ENCODE data around the gene MEIS1.

DNA sequence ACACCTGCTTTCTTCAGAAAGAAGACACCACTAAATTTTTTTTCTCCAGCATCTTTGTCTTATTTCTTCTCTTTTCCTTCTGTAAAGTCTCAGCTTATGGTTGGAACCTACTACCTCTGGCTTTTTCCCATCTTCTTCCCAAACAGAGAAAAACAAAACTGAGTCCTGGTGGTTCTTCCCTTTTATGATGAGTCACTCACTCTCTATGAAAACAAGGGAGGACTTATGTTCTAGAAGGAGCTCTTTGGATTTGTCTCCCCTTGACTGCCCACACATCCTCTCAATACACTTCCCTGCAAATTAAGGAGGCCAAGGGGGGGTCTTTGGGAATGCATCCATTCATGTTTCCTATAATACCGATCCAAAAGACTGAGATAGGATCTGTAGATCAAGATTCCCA is 22.1 kb upstream of the MEIS1 start:
- TF ChIP-seq ZNF501 (tag by site-specific recombination; IDR thresholded peaks at IDR 0.05): no peak
- TF ChIP-seq ZNF449 (tag by site-specific recombination; IDR thresholded peaks at IDR 0.05): no peak
- TF ChIP-seq CTCF (tag by site-specific recombination; IDR thresholded peaks at IDR 0.05): no peak
- no peak for TF ChIP-seq BCL11B (tag by site-specific recombination; IDR thresholded peaks at IDR 0.05; ENCODE audit: low read depth)
- TF ChIP-seq, protein P1, sequence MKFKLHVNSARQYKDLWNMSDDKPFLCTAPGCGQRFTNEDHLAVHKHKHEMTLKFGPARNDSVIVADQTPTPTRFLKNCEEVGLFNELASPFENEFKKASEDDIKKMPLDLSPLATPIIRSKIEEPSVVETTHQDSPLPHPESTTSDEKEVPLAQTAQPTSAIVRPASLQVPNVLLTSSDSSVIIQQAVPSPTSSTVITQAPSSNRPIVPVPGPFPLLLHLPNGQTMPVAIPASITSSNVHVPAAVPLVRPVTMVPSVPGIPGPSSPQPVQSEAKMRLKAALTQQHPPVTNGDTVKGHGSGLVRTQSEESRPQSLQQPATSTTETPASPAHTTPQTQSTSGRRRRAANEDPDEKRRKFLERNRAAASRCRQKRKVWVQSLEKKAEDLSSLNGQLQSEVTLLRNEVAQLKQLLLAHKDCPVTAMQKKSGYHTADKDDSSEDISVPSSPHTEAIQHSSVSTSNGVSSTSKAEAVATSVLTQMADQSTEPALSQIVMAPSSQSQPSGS (tag by site-specific recombination; IDR thresholded peaks at IDR 0.05; ENCODE audit: low read depth): no peak
- no peak for TF ChIP-seq ZNF274 (IDR thresholded peaks at IDR 0.05; ENCODE audit: low read length)
- no peak for TF ChIP-seq ZNF274 (tag by site-specific recombination; IDR thresholded peaks at IDR 0.05; ENCODE audit: borderline replicate concordance)
- TF ChIP-seq, protein P2, sequence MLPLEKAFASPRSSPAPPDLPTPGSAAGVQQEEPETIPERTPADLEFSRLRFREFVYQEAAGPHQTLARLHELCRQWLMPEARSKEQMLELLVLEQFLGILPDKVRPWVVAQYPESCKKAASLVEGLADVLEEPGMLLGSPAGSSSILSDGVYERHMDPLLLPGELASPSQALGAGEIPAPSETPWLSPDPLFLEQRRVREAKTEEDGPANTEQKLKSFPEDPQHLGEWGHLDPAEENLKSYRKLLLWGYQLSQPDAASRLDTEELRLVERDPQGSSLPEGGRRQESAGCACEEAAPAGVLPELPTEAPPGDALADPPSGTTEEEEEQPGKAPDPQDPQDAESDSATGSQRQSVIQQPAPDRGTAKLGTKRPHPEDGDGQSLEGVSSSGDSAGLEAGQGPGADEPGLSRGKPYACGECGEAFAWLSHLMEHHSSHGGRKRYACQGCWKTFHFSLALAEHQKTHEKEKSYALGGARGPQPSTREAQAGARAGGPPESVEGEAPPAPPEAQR (tag by site-specific recombination; IDR thresholded peaks at IDR 0.05): no peak
- no peak for TF ChIP-seq ZNF530 (tag by site-specific recombination; IDR thresholded peaks at IDR 0.05; ENCODE audit: low read depth)
- no peak for TF ChIP-seq ZNF350 (tag by site-specific recombination; IDR thresholded peaks at IDR 0.05)
- no peak for TF ChIP-seq ZNF510 (tag by site-specific recombination; IDR thresholded peaks at IDR 0.05; ENCODE audit: insufficient replicate concordance)
- no peak for TF ChIP-seq ZNF292 (tag by site-specific recombination; IDR thresholded peaks at IDR 0.05; ENCODE audit: borderline replicate concordance, low read depth)
- TF ChIP-seq, protein P3, sequence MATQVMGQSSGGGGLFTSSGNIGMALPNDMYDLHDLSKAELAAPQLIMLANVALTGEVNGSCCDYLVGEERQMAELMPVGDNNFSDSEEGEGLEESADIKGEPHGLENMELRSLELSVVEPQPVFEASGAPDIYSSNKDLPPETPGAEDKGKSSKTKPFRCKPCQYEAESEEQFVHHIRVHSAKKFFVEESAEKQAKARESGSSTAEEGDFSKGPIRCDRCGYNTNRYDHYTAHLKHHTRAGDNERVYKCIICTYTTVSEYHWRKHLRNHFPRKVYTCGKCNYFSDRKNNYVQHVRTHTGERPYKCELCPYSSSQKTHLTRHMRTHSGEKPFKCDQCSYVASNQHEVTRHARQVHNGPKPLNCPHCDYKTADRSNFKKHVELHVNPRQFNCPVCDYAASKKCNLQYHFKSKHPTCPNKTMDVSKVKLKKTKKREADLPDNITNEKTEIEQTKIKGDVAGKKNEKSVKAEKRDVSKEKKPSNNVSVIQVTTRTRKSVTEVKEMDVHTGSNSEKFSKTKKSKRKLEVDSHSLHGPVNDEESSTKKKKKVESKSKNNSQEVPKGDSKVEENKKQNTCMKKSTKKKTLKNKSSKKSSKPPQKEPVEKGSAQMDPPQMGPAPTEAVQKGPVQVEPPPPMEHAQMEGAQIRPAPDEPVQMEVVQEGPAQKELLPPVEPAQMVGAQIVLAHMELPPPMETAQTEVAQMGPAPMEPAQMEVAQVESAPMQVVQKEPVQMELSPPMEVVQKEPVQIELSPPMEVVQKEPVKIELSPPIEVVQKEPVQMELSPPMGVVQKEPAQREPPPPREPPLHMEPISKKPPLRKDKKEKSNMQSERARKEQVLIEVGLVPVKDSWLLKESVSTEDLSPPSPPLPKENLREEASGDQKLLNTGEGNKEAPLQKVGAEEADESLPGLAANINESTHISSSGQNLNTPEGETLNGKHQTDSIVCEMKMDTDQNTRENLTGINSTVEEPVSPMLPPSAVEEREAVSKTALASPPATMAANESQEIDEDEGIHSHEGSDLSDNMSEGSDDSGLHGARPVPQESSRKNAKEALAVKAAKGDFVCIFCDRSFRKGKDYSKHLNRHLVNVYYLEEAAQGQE (tag by site-specific recombination; IDR thresholded peaks at IDR 0.05): no peak
- TF ChIP-seq SP2 (tag by site-specific recombination; IDR thresholded peaks at IDR 0.05): no peak
- no peak for TF ChIP-seq PRDM6 (tag by site-specific recombination; IDR thresholded peaks at IDR 0.05)

All from HEK293 (cell line).